Astrocyte (in vitro differentiated cells and primary cell): ENCODE measurements around the gene HOXD4.

Experiments used
- CTCF ChIP-seq: IDR thresholded peaks from 2 replicates; pipeline ENCODE4 v1.5.1; 2011; ENCODE audit warnings: low read depth, mild to moderate bottlenecking, inconsistent platforms, low read length, moderate library complexity; ENCODE audit not compliant: insufficient read depth
- EZH2 ChIP-seq: IDR thresholded peaks from 2 replicates; pipeline ENCODE4 v1.6.1; 2012; ENCODE audit warnings: mild to moderate bottlenecking, low read length, inconsistent platforms; ENCODE audit not compliant: insufficient read depth

- TF ChIP-seq CTCF (no peak), EZH2 (peak; percentile 90)
Measured at GRCh38 chr2:176111846-176112374, 39.4 kb upstream of the HOXD4 start.
